SHP77 (cell line): Measurements from ENCODE around the gene NUP93.
"Not testable (repeated sequence)": the region's sequence is repeated elsewhere in the genome, so short reads cannot be mapped to it uniquely, and the experiment has no call there.

Experiments used
- DNase-seq, 2 experiments: peaks; one replicate each; lab custom pipeline; 2025; lab: John Stamatoyannopoulos, UW

NUP93 gene

GRCh38 chr16:56779906-56780305, 50.0 kb downstream of the NUP93 start:
- DNase-seq: no peak

- no peak for DNase-seq
These were observed 50.7 kb downstream of the NUP93 start for GRCh38 chr16:56780646-56781045.

GRCh38 chr16:56781528-56781961, 51.6 kb downstream of the NUP93 start:
- no peak for DNase-seq

GRCh38 chr16:56783344-56783743, 53.4 kb downstream of the NUP93 start:
- no peak for DNase-seq

GRCh38 chr16:56785317-56785716, 55.4 kb downstream of the NUP93 start:
- no peak for DNase-seq

GRCh38 chr16:56787167-56787566, 57.2 kb downstream of the NUP93 start:
- no peak for DNase-seq

GRCh38 chr16:56788435-56788834, 58.5 kb downstream of the NUP93 start:
- DNase-seq: no peak

GRCh38 chr16:56789360-56789759, 59.4 kb downstream of the NUP93 start:
- peak; percentile 42 to 50 for DNase-seq

GRCh38 chr16:56792967-56793366, 63.0 kb downstream of the NUP93 start:
- DNase-seq: no peak

- DNase-seq: no peak
These were observed 63.6 kb downstream of the NUP93 start for GRCh38 chr16:56793492-56793891.

GRCh38 chr16:56795011-56795410, 65.1 kb downstream of the NUP93 start:
- DNase-seq: no peak

- DNase-seq: not testable (repeated sequence)
These were observed 67.1 kb downstream of the NUP93 start for GRCh38 chr16:56797038-56797437.

GRCh38 chr16:56797861-56798260, 67.9 kb downstream of the NUP93 start:
- DNase-seq: no peak

- DNase-seq: no peak
These were observed 69.0 kb downstream of the NUP93 start for GRCh38 chr16:56798955-56799354.

GRCh38 chr16:56800355-56800754, 70.4 kb downstream of the NUP93 start:
- DNase-seq: no peak

- no peak for DNase-seq
These were observed 71.8 kb downstream of the NUP93 start for GRCh38 chr16:56801762-56802161.

- no peak for DNase-seq
These were observed 77.2 kb downstream of the NUP93 start for GRCh38 chr16:56807011-56807675.

GRCh38 chr16:56807676-56808067, 77.7 kb downstream of the NUP93 start:
- not testable (repeated sequence) for DNase-seq

- DNase-seq: no peak
These were observed 81.0 kb downstream of the NUP93 start for GRCh38 chr16:56810954-56811353.

GRCh38 chr16:56811602-56812001, 81.7 kb downstream of the NUP93 start:
- not testable (repeated sequence) for DNase-seq

GRCh38 chr16:56812884-56813283, 83.0 kb downstream of the NUP93 start:
- no peak for DNase-seq

GRCh38 chr16:56814537-56815432, 84.9 kb downstream of the NUP93 start:
- no peak for DNase-seq

- DNase-seq: no peak
These were observed 85.8 kb downstream of the NUP93 start for GRCh38 chr16:56815721-56816120.
